Parathyroid adenoma (tissue), 2 donors: ENCODE data around the gene CAMK2B.

Experiments
- H2AFZ ChIP-seq: fragments of 300-600 bp; sonication (generic); one replicate; pipeline ENCODE4 v1.7.0; 2017; ENCODE audit warnings: antibody characterized with exemption, mild to moderate bottlenecking
- H3K27ac ChIP-seq: fragments of 300-600 bp; sonication (generic); one replicate; pipeline ENCODE4 v1.7.0; 2017
- H3K27me3 ChIP-seq: fragments of 300-600 bp; sonication (generic); one replicate; pipeline ENCODE4 v1.7.0; 2017; ENCODE audit warnings: low read length; ENCODE audit not compliant: control insufficient read depth, insufficient read depth
- H3K36me3 ChIP-seq: fragments of 300-600 bp; sonication (generic); one replicate; pipeline ENCODE4 v1.7.0; 2017; ENCODE audit warnings: low read length; ENCODE audit not compliant: control insufficient read depth, insufficient read depth
- H3K4me1 ChIP-seq: fragments of 300-600 bp; sonication (generic); one replicate; pipeline ENCODE4 v1.7.0; 2017; ENCODE audit warnings: control low read depth
- H3K4me2 ChIP-seq: fragments of 300-600 bp; sonication (generic); one replicate; pipeline ENCODE4 v1.7.0; 2017; ENCODE audit warnings: low read length
- H3K4me3 ChIP-seq: fragments of 300-600 bp; sonication (generic); one replicate; pipeline ENCODE4 v1.7.0; 2017; ENCODE audit warnings: low read depth, low read length
- H3K79me2 ChIP-seq: fragments of 300-600 bp; sonication (generic); one replicate; pipeline ENCODE4 v1.7.0; 2017; ENCODE audit warnings: control low read depth
- H3K9ac ChIP-seq: fragments of 300-600 bp; sonication (generic); one replicate; pipeline ENCODE4 v1.7.0; 2017; ENCODE audit warnings: mild to moderate bottlenecking
- H3K9me3 ChIP-seq: fragments of 300-600 bp; sonication (generic); one replicate; pipeline ENCODE4 v1.7.0; 2017; ENCODE audit warnings: low read length; ENCODE audit not compliant: control insufficient read depth
- TF ChIP-seq, protein P1 (sequence below): fragments of 300-600 bp; sonication (generic); IDR thresholded peaks from one replicate; pipeline ENCODE4 v1.7.0; 2017; ENCODE audit warnings: antibody characterized with exemption, mild to moderate bottlenecking
- donor health status: primary hyperparathyroidism.

CAMK2B gene

DNA sequence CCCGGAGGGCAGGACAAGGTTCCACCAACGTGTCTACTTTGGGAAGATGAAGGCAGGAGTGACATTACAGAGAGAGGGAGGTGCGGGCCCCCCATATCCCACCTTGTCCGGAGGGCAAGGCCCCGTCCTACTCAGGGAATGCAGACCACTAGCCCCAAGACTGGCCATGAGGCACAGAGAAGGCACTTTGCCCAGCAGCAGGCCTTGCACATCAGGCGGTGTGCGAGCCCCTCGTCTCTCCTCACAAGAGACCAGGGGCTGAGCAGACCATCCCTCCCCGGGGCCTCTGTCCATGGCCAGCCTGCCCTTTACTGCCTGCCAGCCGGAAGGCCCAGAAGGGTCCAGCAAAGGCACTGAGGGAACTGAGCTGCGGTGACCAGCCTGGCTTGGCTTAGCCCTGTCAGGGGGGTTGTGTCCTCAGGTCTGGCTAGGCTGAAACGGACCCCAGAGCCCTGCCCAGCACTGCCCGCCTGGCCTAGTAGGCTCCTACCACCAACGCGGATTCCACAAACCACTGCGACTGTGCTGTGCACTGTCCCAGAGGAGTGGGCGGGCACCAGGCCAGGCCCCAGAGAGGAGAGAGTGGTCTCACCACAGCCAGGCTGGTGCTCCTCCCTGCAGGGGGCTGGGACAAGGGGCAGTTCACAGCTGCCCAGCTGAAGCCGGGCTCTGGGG is 16.7 kb downstream of the CAMK2B start:
- H3K4me2 ChIP-seq: no peak overlapping the region
- H3K4me3 ChIP-seq: no peak overlapping the region
- peaks cover 3% of the 10 kb centered on the region for H3K4me1 ChIP-seq

DNA sequence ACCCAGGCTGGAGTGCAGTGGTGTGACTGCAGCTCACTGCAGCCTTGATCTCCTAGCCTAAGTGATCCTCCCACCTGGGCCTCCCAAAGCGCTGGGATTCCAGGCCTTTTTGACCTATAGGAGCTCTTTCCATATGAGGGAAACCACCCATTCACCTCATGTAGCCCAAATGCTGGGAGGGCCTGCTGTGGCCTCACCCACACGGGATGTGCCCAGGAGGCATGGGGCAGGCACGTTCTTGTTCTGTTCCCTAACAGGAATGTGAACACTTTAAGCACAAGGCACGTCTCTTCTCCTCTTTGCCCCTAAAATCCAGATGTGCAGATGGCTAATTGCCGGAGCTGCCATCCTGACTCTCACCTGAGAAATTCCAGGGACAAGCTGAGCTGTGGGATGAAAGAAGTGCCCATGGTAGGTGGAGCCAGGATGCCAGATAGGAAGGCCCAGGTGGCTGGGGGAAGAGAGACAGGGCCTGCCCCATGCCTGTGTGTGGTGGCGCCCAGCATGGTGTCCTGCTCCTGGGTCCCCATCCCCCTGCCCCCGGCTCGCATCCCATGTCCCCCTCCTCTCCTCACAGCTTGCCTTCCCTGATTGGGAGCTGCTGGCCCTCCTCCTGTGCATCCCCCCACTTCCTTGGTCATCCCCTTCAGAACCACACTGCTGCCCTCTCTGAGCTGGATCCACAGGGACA is 17.3 kb downstream of the CAMK2B start:
- Histone ChIP-seq H3K9me3 (no peaks in the 10 kb centered on the region), H2AFZ (no peak overlapping the region), H3K27ac (no peak overlapping the region)

More for the DNA sequence above, 16.7 kb downstream of the CAMK2B start:
- Histone ChIP-seq H3K36me3 (no peaks in the 10 kb centered on the region), H3K79me2 (no peaks in the 10 kb centered on the region), H3K27ac (no peak overlapping the region), H2AFZ (no peak overlapping the region), H3K9me3 (no peaks in the 10 kb centered on the region), H3K27me3 (no peaks in the 10 kb centered on the region), H3K9ac (no peak overlapping the region)
- TF ChIP-seq, protein P1, sequence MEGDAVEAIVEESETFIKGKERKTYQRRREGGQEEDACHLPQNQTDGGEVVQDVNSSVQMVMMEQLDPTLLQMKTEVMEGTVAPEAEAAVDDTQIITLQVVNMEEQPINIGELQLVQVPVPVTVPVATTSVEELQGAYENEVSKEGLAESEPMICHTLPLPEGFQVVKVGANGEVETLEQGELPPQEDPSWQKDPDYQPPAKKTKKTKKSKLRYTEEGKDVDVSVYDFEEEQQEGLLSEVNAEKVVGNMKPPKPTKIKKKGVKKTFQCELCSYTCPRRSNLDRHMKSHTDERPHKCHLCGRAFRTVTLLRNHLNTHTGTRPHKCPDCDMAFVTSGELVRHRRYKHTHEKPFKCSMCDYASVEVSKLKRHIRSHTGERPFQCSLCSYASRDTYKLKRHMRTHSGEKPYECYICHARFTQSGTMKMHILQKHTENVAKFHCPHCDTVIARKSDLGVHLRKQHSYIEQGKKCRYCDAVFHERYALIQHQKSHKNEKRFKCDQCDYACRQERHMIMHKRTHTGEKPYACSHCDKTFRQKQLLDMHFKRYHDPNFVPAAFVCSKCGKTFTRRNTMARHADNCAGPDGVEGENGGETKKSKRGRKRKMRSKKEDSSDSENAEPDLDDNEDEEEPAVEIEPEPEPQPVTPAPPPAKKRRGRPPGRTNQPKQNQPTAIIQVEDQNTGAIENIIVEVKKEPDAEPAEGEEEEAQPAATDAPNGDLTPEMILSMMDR: no peak

DNA sequence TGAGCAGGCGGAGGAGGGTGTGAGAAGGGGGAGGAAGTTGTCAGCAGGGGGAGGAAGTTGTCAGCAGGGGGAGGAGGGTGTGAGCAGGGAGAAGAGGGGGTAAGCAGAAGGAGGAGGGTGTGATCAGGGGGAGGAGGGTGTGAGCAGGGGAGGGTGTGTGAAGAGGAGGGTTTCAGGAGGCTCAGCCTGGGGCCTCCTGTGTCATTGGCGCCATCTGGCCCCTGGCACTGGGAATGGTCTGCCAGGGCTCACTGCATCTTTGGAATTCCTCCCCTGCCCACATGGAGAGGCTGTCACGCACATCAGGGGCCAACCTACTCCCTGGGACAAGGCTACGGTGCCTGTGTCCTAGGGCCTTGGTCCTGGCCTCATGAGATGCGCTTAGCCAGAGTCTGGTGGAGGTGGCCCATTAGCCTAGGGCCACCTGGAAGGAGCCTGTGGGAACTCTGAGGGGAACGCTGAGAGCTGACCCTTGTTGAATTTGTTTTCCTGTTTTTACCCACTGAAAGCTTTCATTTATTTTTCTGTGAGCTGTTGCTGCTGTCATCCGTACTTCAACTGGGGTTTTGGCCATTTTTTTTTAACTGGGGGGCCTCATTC is 18.0 kb downstream of the CAMK2B start:
- H3K27ac ChIP-seq: no peak overlapping the region
- H3K4me1 ChIP-seq: peaks cover 3% of the 10 kb centered on the region
- H2AFZ ChIP-seq: no peak overlapping the region

More for the DNA sequence above, 17.3 kb downstream of the CAMK2B start:
- Histone ChIP-seq H3K9ac (no peak overlapping the region), H3K4me2 (no peak overlapping the region), H3K4me1 (peaks cover 3% of the 10 kb centered on the region), H3K27me3 (no peaks in the 10 kb centered on the region), H3K79me2 (no peaks in the 10 kb centered on the region), H3K4me3 (no peak overlapping the region), H3K36me3 (no peaks in the 10 kb centered on the region)
- TF ChIP-seq, protein P1: no peak

DNA sequence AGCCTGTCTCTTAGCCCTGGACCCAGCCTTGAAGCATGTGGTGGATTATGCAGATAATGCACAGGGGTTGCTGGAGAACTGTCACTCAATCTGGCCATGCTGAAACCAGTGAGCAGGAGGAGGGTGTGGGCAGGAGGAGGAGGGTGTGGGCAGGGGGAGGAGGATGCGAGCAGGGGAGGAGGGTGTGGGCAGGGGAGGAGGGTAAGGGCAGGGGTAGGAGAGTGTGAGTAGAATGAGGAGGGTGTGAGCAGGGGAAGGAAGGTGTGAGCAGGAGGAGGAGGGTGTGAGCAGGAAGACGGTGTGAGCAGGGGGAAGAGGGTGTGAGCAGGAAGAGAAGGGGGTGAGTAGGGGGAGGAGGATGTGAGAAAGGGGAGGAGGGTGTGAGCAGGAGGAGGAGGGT is 18.8 kb downstream of the CAMK2B start:
- H3K9ac ChIP-seq: no peak overlapping the region
- H3K79me2 ChIP-seq: no peaks in the 10 kb centered on the region
- no peak overlapping the region for H3K4me2 ChIP-seq
- peaks cover 3% of the 10 kb centered on the region for H3K4me1 ChIP-seq
- no peaks in the 10 kb centered on the region for H3K9me3 ChIP-seq
- no peak overlapping the region for H3K27ac ChIP-seq
- TF ChIP-seq, protein P1: no peak
- H3K36me3 ChIP-seq: no peaks in the 10 kb centered on the region
- H2AFZ ChIP-seq: no peak overlapping the region
- H3K4me3 ChIP-seq: no peak overlapping the region
- H3K27me3 ChIP-seq: no peaks in the 10 kb centered on the region

More for the DNA sequence above, 18.0 kb downstream of the CAMK2B start:
- no peak overlapping the region for H3K4me3 ChIP-seq
- no peak overlapping the region for H3K9ac ChIP-seq
- no peaks in the 10 kb centered on the region for H3K36me3 ChIP-seq
- TF ChIP-seq, protein P1: peak; percentile 33
- no peak overlapping the region for H3K4me2 ChIP-seq
- H3K79me2 ChIP-seq: no peaks in the 10 kb centered on the region
- no peaks in the 10 kb centered on the region for H3K27me3 ChIP-seq
- no peaks in the 10 kb centered on the region for H3K9me3 ChIP-seq
